Activated T-helper 17 cell treated with anti-CD3 and anti-CD28 coated beads, Interleukin-2, amount 50 U/mL, for 72 hours (primary cell): ENCODE data around the gene NUAK1. TPM values are rescaled to one million over a fixed set of nuclear protein-coding genes. Genes with fewer than 3 reads are reported as not detected.

Experiments used
- ATAC-seq: fragments of 150-1000 bp; cut with Tn5 transposase; replicated peaks from 2 replicates; pipeline ENCODE4 v1.10.0; 2021; ENCODE audit warnings: mild to moderate bottlenecking, moderate library complexity
- H3K27ac Mint-ChIP-seq: one replicate; pipeline ENCODE4 v1.8.0; 2022; ENCODE audit warnings: mixed read lengths
- H3K27me3 Mint-ChIP-seq: one replicate; pipeline ENCODE4 v1.8.0; 2022; ENCODE audit warnings: mixed read lengths
- H3K36me3 Mint-ChIP-seq: one replicate; pipeline ENCODE4 v1.8.0; 2022; ENCODE audit warnings: low read depth, mild to moderate bottlenecking, mixed read lengths
- H3K4me1 Mint-ChIP-seq: one replicate; pipeline ENCODE4 v1.8.0; 2022; ENCODE audit warnings: mixed read lengths
- H3K4me3 Mint-ChIP-seq: one replicate; pipeline ENCODE4 v1.8.0; 2022; ENCODE audit warnings: mild to moderate bottlenecking, mixed read lengths
- H3K9me3 Mint-ChIP-seq: one replicate; pipeline ENCODE4 v1.8.0; 2022; ENCODE audit warnings: mixed read lengths
- total RNA-seq, 2 donors: library from RNA; stranded (reverse); gene quantifications; one replicate each; pipeline ENCODE4 v1.2.3, GENCODE V29; 2022

NUAK1 gene
- total RNA-seq, 2 donors from 2014 or later, result not detected

DNA sequence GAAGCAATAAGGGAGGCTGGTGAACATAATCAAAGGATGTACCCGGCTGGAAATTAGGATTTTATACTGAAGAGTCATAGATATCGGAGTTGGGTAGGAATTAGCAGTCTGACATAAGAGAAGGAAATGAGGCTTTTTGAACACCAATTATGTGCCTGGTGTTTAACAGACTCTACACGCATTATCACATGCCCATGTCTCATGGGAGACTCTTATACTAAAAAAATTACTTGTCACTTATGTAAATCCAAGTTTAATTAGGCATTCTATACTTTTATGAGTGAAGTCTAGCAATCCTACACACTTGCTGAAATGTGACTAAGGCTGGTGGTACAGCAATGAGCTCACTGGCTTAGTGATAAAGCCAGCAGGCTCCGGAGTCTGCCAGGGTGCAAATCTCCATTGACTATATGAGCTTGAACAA, 93.5 kb downstream of the NUAK1 start:
- no peak for ATAC-seq
- Mint-ChIP-seq H3K4me1 (no peaks in the 10 kb centered on the region), H3K4me3 (no peak overlapping the region), H3K36me3 (no peaks in the 10 kb centered on the region), H3K27ac (no peak overlapping the region), H3K9me3 (no peaks in the 10 kb centered on the region), H3K27me3 (peaks cover 19% of the 10 kb centered on the region)

DNA sequence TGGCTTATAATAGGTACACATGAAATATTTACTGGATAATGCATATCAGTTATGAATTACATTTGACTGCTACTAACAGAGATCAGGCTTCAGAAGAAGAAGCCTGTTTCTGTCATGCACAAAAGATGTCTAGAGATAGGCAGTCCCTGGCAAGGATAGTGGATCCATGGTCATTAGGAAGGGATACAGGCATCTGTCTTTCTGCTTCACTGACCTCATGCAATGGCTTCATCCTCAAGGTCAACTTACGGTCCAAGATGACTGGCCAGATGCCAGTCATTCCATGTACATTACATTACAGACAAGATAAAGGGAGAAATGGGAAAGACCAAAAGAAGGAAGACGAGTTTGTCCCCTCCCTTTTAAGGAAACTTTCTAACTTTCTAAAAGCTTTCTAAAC, 94.0 kb downstream of the NUAK1 start:
- Mint-ChIP-seq H3K9me3 (no peaks in the 10 kb centered on the region), H3K36me3 (no peaks in the 10 kb centered on the region), H3K4me3 (no peak overlapping the region), H3K27ac (no peak overlapping the region), H3K27me3 (peaks cover 16% of the 10 kb centered on the region), H3K4me1 (no peaks in the 10 kb centered on the region)
- no peak for ATAC-seq

DNA sequence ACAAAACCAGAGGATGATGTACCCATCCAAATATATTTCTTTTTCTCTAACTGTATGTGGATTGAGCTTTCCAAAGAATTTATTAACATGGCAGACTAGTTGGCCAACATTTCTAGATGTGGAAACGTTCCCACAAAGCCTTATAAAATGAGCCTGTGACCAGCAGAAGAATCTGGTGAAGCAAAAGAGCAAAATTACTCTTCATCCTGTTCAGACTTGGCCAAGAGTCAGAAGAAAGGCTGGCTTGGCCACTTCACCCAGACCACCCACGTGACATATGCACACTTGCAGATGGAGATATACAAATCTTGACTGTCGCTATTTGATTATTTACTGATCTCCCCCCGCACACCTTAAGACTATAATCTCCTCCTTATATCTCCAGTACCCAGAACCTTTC, 96.7 kb downstream of the NUAK1 start:
- ATAC-seq, result no peak
- Mint-ChIP-seq H3K4me1 (no peaks in the 10 kb centered on the region), H3K27me3 (peaks cover 13% of the 10 kb centered on the region), H3K36me3 (no peaks in the 10 kb centered on the region), H3K27ac (no peak overlapping the region), H3K4me3 (no peak overlapping the region), H3K9me3 (no peaks in the 10 kb centered on the region)

DNA sequence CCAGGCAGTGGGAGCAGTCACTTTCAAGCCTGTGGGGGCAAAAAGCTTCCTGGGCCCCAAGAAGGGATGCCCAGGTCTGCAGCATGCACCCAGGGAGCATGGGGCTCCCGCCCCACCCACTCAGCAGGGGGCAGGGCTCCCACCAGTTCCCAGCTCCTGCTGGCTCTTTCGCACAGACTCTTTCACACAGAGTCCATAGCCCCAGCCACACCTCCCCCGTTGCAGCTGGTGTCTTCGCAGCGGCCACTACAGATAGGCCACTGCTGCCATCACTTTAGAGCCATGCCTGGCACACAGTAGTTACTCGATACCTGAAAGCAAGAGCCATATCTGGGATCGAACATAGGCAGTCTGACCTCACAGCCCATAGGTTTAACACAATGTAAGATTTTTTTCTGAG, 98.2 kb downstream of the NUAK1 start:
- Mint-ChIP-seq H3K4me1 (no peaks in the 10 kb centered on the region), H3K36me3 (no peaks in the 10 kb centered on the region), H3K27ac (no peak overlapping the region), H3K27me3 (peaks cover 18% of the 10 kb centered on the region), H3K4me3 (no peak overlapping the region), H3K9me3 (no peaks in the 10 kb centered on the region)
- no peak for ATAC-seq

DNA sequence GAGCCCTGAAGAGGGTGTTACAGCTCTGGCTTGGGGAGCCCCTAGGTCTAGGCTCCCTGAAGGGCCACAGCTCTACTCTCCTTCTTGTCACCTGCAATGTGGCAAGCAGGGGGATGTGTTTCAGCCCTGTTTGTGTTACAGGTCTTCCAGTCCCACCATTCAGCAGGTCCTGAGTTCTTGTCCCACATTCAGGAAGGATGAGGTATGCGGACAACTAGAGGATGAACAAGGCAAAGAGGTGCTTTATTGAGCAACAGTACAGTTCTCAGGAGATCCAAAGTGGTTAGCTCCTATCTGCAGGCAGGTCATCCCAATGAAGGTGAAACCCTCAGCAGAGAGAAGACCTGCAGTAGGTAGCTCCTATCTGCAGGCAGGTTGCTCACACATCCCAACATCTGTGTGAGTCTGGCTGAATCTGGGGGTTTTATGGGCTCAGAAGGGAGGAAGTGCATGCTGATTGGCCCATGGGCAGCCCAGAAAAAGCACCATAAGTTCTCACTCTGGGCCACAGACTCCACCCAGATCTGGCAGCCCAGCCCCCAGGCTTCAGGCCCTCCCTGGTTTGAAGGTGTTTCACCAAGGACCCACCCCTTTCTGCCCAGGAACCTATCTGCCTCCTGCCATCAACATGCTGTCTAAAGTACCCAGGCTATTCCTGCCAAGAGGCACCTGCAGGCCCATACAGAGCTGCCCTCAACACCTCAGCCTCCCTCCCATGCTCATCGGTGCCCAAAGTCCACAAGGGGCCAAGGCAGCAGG, 98.9 kb downstream of the NUAK1 start:
- ATAC-seq, result no peak
- H3K9me3 Mint-ChIP-seq, result no peaks in the 10 kb centered on the region
- no peaks in the 10 kb centered on the region for H3K4me1 Mint-ChIP-seq
- H3K36me3 Mint-ChIP-seq, result no peaks in the 10 kb centered on the region
- H3K27ac Mint-ChIP-seq, result no peak overlapping the region
- H3K4me3 Mint-ChIP-seq, result no peak overlapping the region
- peaks cover 19% of the 10 kb centered on the region for H3K27me3 Mint-ChIP-seq

DNA sequence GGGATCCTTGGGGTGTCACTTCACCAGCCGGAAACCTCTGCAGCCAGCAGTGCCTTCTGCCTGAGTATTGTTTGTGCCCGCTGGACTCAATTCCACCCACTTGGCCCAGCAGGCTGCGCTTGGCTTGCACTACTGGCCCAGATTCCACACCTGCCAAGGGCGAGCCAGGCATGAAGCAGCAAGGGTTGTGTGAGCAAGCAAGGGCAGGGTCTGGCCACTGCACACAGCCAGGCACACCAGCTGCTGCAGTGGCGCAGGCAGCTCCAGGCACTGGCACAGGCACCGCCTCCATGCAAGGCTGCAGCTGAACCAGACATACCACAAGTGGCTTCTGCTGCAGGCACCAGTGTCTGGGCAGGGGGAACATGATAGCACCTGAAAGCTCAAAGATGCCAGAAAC, 99.5 kb downstream of the NUAK1 start:
- Mint-ChIP-seq H3K4me3 (no peak overlapping the region), H3K9me3 (no peaks in the 10 kb centered on the region), H3K27me3 (peaks cover 20% of the 10 kb centered on the region), H3K4me1 (no peaks in the 10 kb centered on the region), H3K36me3 (no peaks in the 10 kb centered on the region), H3K27ac (no peak overlapping the region)
- ATAC-seq, result no peak

DNA sequence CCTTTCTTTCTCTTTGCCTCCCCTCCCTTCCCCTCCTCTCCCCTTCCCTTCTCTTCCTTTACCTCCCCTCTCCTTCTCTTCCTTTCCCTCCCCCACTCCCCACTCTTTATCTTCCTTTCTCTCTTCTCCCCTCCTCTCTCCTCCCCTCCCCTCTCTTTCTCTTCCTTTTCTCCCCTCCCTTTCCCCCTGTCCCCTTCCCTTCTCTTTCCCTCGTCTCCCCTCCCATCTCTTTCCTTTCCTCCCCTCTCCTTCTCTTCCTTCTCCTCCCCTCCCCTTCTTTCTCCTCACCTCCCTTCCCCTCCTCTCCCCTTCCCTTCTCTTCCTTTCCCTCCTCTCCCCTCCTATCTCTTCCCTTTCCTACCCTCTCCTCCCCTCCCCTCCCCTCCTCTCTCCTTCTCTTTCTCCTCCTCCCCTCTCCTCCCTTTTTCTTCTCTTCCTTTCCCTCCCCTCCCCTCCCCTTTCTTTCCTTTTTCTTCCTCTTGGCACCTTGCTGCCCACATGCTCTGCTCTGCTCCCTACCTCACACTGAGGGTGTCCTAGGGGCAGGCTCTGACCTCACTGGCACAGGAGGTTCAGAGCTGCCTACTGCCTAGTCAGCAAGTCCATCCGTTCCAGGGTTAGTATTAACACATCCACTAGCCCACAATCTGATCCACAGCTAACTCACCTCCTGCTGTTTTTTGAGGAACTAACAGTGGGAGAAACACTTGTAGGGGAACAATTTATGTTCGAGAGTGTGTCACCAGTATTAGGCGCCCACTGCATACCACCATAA, 101.0 kb downstream of the NUAK1 start:
- Mint-ChIP-seq H3K27ac (no peak overlapping the region), H3K4me1 (no peaks in the 10 kb centered on the region), H3K36me3 (no peaks in the 10 kb centered on the region), H3K27me3 (peaks cover 20% of the 10 kb centered on the region), H3K9me3 (no peaks in the 10 kb centered on the region), H3K4me3 (no peak overlapping the region)
- no peak for ATAC-seq

DNA sequence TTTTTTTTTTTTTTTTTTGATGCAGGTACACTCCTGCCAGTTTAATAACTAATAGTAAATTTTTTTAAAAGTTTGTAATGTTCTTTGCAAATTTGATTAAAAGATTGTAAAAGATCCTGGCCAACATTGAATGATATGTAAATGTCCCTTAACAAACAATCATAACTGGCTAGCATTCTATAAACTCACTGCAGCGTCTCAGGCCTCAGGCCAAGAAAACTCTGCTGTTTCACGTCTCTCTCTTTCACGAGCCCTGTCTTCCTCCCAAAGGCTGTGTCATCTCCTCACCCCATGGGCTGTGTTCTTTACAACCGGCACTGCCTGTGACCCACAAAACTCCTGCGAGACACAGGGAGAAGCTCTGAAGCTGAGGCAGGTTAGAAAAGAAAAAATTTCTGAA, 103.3 kb downstream of the NUAK1 start:
- peaks cover 13% of the 10 kb centered on the region for H3K27me3 Mint-ChIP-seq
- H3K4me3 Mint-ChIP-seq, result no peak overlapping the region
- H3K27ac Mint-ChIP-seq, result no peak overlapping the region
- no peaks in the 10 kb centered on the region for H3K36me3 Mint-ChIP-seq
- no peaks in the 10 kb centered on the region for H3K9me3 Mint-ChIP-seq
- ATAC-seq, result no peak
- H3K4me1 Mint-ChIP-seq, result no peaks in the 10 kb centered on the region

DNA sequence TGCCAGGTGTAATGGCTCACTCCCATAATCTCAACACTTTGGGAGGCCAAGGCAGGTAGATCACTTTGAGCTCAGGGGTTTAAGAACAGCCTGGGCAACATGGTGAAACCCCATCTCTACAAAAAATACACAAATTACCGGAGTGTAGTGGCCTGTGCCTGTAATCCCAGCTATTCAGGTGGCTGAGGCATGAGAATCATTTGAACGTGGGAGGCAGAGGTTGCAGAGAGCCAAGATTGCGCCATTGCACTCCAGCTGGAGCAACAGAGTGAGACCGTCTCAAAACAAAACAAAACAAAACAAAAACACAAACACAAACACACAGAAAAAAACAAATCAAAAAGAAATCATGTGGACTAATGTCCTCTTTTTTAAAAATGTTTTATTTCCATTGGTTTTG, 104.4 kb downstream of the NUAK1 start:
- H3K9me3 Mint-ChIP-seq, result no peaks in the 10 kb centered on the region
- H3K36me3 Mint-ChIP-seq, result no peaks in the 10 kb centered on the region
- H3K27ac Mint-ChIP-seq, result no peak overlapping the region
- peaks cover 13% of the 10 kb centered on the region for H3K27me3 Mint-ChIP-seq
- H3K4me1 Mint-ChIP-seq, result no peaks in the 10 kb centered on the region
- ATAC-seq, result no peak
- no peak overlapping the region for H3K4me3 Mint-ChIP-seq

DNA sequence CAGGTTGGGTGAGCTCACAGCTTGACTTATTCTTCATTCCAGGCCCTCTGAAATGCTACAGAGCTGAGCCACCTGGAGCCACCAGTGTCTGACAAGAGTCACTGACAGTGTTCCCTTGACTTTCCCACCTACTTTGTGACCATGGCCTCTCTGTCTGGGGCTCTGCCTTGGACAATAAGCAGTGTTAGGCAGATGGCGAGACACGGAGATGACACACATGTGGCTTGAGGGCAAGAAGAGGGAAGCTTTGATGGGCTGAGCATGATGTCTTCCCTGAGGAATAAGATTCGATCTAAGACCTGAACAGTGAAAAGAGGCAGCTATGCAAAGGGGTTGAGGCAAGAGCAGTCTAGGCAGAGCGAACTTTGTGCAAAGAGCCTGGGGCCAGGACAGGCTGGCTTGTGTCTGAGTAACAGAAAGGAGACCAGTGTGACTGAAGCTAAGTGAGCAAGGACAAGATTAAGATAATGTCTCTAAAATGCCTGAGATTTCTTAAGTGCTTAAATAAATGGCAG, 105.5 kb downstream of the NUAK1 start:
- H3K36me3 Mint-ChIP-seq, result no peaks in the 10 kb centered on the region
- H3K27me3 Mint-ChIP-seq, result peaks cover 11% of the 10 kb centered on the region
- H3K4me1 Mint-ChIP-seq, result no peaks in the 10 kb centered on the region
- H3K9me3 Mint-ChIP-seq, result no peaks in the 10 kb centered on the region
- no peak overlapping the region for H3K4me3 Mint-ChIP-seq
- ATAC-seq, result no peak
- H3K27ac Mint-ChIP-seq, result no peak overlapping the region

DNA sequence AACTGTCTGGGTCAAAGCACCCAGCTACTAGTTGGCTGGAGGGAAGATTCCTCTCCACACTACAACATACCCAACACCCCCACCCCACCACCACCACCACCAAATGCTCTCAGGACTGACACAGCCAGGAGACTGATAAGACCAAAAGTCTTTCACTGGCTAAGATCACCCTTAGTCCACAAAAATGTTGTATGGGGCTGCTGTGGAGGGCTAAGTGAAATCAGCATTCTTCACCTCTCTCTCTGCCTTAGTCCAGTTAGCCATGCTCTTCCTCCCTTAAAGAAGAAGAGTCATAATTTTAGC, 106.2 kb downstream of the NUAK1 start:
- ATAC-seq, result no peak
- H3K4me3 Mint-ChIP-seq, result no peak overlapping the region
- no peaks in the 10 kb centered on the region for H3K4me1 Mint-ChIP-seq
- H3K27ac Mint-ChIP-seq, result no peak overlapping the region
- peaks cover 13% of the 10 kb centered on the region for H3K27me3 Mint-ChIP-seq
- no peaks in the 10 kb centered on the region for H3K36me3 Mint-ChIP-seq
- H3K9me3 Mint-ChIP-seq, result no peaks in the 10 kb centered on the region

DNA sequence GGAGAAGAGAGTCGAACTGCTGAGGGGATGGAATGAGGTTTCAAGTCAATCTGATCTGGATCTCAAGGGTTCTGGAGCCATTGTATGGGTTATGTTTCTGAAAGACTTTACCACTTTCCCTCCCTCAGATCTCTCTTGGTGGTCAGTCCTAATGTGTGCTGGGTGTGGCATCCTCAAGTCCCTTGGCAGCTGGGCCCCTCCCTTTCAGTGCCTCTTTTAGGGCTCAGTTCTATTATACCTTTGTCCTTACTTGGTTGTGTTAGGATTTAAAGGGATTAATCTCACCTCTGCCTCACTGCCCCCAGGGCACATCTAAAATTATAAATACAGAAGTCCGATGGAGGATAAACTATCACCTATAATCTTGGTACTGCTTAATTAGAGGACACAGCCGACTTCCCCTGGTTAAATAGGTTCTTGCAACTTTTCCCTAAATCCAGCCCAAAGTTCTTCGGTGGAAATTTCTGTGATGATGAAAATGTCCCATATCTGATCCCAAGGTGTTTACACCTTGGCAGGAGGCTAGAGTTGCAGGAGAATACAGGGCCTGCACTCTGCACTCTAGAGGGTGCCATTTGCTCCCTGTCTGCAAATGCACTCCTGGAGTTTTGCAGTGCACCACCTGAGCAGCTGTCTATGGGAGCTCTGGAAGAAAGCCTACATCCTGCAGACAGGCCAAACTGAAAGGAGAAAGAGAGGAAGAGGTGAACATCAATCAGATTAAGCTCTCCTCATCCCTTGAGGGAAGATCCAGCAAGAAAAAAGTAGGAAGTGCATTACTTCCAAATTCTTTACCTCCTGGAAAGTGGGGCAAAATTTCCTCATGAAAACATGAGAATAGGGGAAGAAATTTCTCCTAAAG, 106.8 kb downstream of the NUAK1 start:
- Mint-ChIP-seq H3K36me3 (no peaks in the 10 kb centered on the region), H3K27ac (no peak overlapping the region), H3K4me3 (no peak overlapping the region), H3K4me1 (no peaks in the 10 kb centered on the region), H3K27me3 (peaks cover 16% of the 10 kb centered on the region), H3K9me3 (no peaks in the 10 kb centered on the region)
- ATAC-seq, result no peak

DNA sequence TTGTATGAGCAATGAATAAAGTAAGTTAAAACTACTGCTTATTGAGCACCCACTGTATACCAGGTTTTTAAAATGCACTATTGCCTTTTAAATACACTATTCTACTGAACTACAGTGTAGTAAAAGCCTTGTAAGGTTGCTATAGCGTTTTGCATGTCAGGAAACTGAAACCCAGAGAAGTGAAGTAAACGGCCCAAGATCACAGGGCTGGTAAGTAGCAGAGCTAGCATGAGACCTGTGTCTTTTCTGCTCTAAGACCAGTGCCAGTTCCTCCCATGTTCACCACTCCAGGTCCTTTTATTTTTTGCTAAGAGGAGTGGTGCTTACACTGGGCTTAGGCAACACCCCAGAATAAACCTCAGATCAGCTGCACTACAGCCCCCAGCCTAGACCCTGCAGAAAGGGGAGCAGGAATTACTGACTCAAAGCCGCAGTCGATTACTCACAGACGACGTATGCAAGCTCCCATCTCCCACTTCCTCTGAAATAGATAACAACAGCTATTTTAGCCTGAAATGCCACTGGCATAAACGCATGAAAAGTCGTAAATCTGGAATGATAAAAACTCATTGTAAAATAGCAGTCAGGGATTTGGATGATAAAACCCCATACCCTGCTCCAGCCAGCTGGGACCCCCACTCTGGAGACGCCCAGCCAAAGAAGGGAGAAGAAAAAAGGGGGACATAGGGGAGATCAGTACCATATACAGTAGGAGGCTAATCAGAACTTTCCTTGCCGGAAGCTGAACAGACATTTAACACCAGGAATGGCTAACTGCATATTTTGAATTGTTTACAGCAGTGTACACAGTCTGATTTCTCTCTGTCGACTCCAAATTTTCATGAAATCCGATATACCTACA, 108.3 kb downstream of the NUAK1 start:
- Mint-ChIP-seq H3K27ac (no peak overlapping the region), H3K4me3 (no peak overlapping the region), H3K4me1 (no peaks in the 10 kb centered on the region), H3K27me3 (peaks cover 15% of the 10 kb centered on the region), H3K36me3 (no peaks in the 10 kb centered on the region), H3K9me3 (no peaks in the 10 kb centered on the region)
- ATAC-seq, result peak; percentile 35

DNA sequence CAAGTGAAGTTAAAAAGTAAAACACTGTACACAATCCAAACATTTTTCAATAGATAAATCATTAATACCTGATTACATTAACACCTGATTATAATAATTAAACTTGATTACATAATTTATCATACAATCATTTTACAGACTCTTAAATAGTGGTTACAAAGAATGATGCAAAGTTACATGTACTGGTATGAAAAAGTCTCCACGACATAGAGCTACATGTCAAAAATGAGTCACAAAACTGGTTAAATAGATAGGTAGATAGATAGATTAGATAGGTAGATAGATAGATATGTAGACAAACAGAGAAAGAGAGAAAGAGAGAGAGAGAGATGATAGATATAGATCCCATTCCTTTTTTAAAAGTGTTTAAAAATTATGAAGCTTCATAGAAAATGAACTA, 109.2 kb downstream of the NUAK1 start:
- Mint-ChIP-seq H3K27ac (no peak overlapping the region), H3K4me1 (no peaks in the 10 kb centered on the region), H3K36me3 (no peaks in the 10 kb centered on the region), H3K4me3 (no peak overlapping the region), H3K27me3 (peaks cover 13% of the 10 kb centered on the region), H3K9me3 (no peaks in the 10 kb centered on the region)
- ATAC-seq, result no peak
